ENCODE data around the gene SLC39A9. TPM values are rescaled to one million over a fixed set of nuclear protein-coding genes. Genes with fewer than 3 reads are reported as not detected.

The SLC39A9 gene
- total and polyA plus RNA-seq, 2 experiments from 2014 or later, result 33.4 to 109 TPM

DNA sequence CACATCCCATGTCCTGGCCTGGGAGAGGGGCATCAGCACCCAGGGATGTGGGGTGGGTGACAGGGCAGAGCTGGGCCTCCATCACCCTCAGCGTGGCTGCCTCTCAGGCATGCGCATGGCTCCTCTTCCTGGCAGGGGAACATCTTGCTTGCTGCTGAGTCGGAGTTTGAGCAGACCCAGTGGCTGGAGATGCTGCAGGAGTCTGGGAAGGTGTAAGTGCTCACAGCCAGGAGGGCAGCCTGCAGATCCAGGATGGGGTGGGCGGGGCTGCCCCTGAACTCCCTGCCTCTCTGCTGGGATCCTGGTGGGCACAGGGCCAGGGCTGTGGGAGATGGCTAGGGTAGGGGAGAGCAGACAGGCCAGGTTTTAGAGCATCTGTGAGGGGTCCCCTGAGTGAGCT is 102.2 kb downstream of the SLC39A9 start:
- Histone ChIP-seq H3K4me2 (no peak overlapping the region), H3K79me2 (no peaks in the 10 kb centered on the region), H3K4me1 (ENCODE audit: insufficient read depth) (peaks cover 7% of the 10 kb centered on the region), H3K36me3 (replicated peaks; ENCODE audit: insufficient read depth, low read depth) (no peaks in the 10 kb centered on the region), H2AFZ (no peak overlapping the region), H3K27ac (no peak overlapping the region), H3K27me3 (no peaks in the 10 kb centered on the region), H3K9me3 (ENCODE audit: low read depth) (no peaks in the 10 kb centered on the region), H3K9me2 (replicated peaks; ENCODE audit: insufficient read depth) (no peaks in the 10 kb centered on the region), H4K20me1 (ENCODE audit: insufficient read depth, poor library complexity, severe bottlenecking) (no peaks in the 10 kb centered on the region), H3K4me3 (no peak overlapping the region)
- WGBS (ENCODE audit: low lambda C conversion rate, missing lambda C conversion rate), result 90% methylated on average over 4 of the region's 4 CpGs
- no peak for TF ChIP-seq EZH2phosphoT487 (IDR thresholded peaks at IDR 0.05; ENCODE audit: low read depth, severe bottlenecking, unreplicated experiment)
- TF ChIP-seq EZH2 (IDR thresholded peaks at IDR 0.05; ENCODE audit: borderline replicate concordance), result no peak
- TF ChIP-seq, protein P1, sequence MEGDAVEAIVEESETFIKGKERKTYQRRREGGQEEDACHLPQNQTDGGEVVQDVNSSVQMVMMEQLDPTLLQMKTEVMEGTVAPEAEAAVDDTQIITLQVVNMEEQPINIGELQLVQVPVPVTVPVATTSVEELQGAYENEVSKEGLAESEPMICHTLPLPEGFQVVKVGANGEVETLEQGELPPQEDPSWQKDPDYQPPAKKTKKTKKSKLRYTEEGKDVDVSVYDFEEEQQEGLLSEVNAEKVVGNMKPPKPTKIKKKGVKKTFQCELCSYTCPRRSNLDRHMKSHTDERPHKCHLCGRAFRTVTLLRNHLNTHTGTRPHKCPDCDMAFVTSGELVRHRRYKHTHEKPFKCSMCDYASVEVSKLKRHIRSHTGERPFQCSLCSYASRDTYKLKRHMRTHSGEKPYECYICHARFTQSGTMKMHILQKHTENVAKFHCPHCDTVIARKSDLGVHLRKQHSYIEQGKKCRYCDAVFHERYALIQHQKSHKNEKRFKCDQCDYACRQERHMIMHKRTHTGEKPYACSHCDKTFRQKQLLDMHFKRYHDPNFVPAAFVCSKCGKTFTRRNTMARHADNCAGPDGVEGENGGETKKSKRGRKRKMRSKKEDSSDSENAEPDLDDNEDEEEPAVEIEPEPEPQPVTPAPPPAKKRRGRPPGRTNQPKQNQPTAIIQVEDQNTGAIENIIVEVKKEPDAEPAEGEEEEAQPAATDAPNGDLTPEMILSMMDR (IDR thresholded peaks at IDR 0.05; ENCODE audit: poor library complexity), result no peak
- no peak for DNase-seq (ENCODE audit: low spot score)

DNA sequence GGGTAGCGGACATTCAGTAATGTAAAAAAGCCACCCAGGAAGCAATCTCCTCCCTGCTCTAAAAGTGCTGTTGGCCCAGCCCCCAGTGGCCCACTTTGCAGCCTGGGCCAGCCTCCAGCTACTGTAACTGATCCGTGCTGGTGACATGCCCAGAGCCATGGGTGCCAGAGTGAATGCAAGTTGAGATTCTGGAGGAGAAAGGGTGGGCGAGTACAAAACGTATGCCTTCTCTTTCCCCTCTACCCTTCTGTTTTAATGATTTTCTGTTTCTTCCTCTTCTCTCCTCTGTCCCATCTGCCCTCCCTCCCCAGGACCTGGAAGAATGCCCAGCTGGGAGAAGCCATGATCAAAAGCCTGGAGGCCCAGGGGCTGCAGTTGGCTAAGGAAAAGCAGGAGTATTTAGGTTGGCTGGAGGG is 102.9 kb downstream of the SLC39A9 start:
- H3K36me3 ChIP-seq (replicated peaks; ENCODE audit: insufficient read depth, low read depth), result no peaks in the 10 kb centered on the region
- no peak overlapping the region for H3K27ac ChIP-seq
- H3K79me2 ChIP-seq, result no peaks in the 10 kb centered on the region
- peak; percentile 50 for DNase-seq (ENCODE audit: low spot score)
- no peaks in the 10 kb centered on the region for H3K27me3 ChIP-seq
- no peaks in the 10 kb centered on the region for H3K9me3 ChIP-seq (ENCODE audit: low read depth)
- no peak overlapping the region for H3K4me3 ChIP-seq
- WGBS (ENCODE audit: low lambda C conversion rate, missing lambda C conversion rate), result 68% methylated on average over 4 of the region's 4 CpGs
- no peak overlapping the region for H2AFZ ChIP-seq
- no peaks in the 10 kb centered on the region for H3K9me2 ChIP-seq (replicated peaks; ENCODE audit: insufficient read depth)
- peaks cover 7% of the 10 kb centered on the region for H3K4me1 ChIP-seq (ENCODE audit: insufficient read depth)
- peak overlapping the region; percentile 13 for H3K4me2 ChIP-seq
- H4K20me1 ChIP-seq (ENCODE audit: insufficient read depth, poor library complexity, severe bottlenecking), result no peaks in the 10 kb centered on the region
- TF ChIP-seq, protein P1 (IDR thresholded peaks at IDR 0.05; ENCODE audit: poor library complexity), result no peak
- TF ChIP-seq EZH2 (IDR thresholded peaks at IDR 0.05; ENCODE audit: borderline replicate concordance), result no peak
- no peak for TF ChIP-seq EZH2phosphoT487 (IDR thresholded peaks at IDR 0.05; ENCODE audit: low read depth, severe bottlenecking, unreplicated experiment)

DNA sequence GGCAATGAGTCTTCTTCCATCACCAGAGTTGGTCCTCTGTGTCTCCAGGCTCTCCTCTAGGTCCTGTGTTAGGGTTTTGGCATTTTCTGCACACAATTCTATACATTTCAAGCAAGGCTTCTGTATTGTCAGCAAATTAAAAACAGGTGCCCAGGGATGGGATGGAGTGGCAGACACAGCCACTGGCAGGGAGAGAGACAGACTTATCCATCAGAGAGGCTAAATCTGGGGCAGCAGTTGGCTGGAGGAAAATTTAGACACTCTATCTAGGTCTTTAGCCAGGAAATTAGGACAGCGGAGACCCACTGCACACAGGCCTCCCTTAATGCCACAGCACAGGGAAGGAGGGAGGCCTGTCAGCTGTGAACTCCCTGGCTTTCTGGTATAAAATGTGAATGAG is 106.3 kb downstream of the SLC39A9 start:
- Histone ChIP-seq H3K36me3 (replicated peaks; ENCODE audit: insufficient read depth, low read depth) (no peaks in the 10 kb centered on the region), H3K9me2 (replicated peaks; ENCODE audit: insufficient read depth) (no peaks in the 10 kb centered on the region), H3K4me2 (no peak overlapping the region), H3K27me3 (no peaks in the 10 kb centered on the region), H2AFZ (no peak overlapping the region), H3K9me3 (ENCODE audit: low read depth) (no peaks in the 10 kb centered on the region), H3K27ac (no peak overlapping the region), H3K4me3 (no peak overlapping the region), H4K20me1 (ENCODE audit: insufficient read depth, poor library complexity, severe bottlenecking) (no peaks in the 10 kb centered on the region), H3K79me2 (no peaks in the 10 kb centered on the region), H3K4me1 (ENCODE audit: insufficient read depth) (peaks cover 7% of the 10 kb centered on the region)
- 72% methylated on average over 1 of the region's 1 CpG for WGBS (ENCODE audit: low lambda C conversion rate, missing lambda C conversion rate)
- no peak for TF ChIP-seq EZH2phosphoT487 (IDR thresholded peaks at IDR 0.05; ENCODE audit: low read depth, severe bottlenecking, unreplicated experiment)
- TF ChIP-seq EZH2 (IDR thresholded peaks at IDR 0.05; ENCODE audit: borderline replicate concordance), result no peak
- TF ChIP-seq, protein P1 (IDR thresholded peaks at IDR 0.05; ENCODE audit: poor library complexity), result no peak
- no peak for DNase-seq (ENCODE audit: low spot score)

Data from hepatocyte (in vitro differentiated cells).